ENCODE results near the gene SLC6A4.
"Not testable (repeated sequence)": the region's sequence is repeated elsewhere in the genome, so short reads cannot be mapped to it uniquely, and the experiment has no call there.

SLC6A4 gene

GRCh38 chr17:30238003-30238344, 2.5 kb upstream of the SLC6A4 start:
- no peak for DNase-seq

- no peak for DNase-seq
These were observed 2.0 kb upstream of the SLC6A4 start for GRCh38 chr17:30237296-30238002.

GRCh38 chr17:30236766-30237165, 1.3 kb upstream of the SLC6A4 start:
- DNase-seq: no peak

GRCh38 chr17:30236297-30236624, 764 bp upstream of the SLC6A4 start:
- DNase-seq: no peak

GRCh38 chr17:30234964-30235363, 533 bp downstream of the SLC6A4 start:
- no peak for DNase-seq

- DNase-seq: no peak
These were observed 1.2 kb downstream of the SLC6A4 start for GRCh38 chr17:30234296-30234695.

- no peak for DNase-seq
These were observed 2.6 kb downstream of the SLC6A4 start for GRCh38 chr17:30232824-30233427.

- no peak for DNase-seq
These were observed 3.3 kb downstream of the SLC6A4 start for GRCh38 chr17:30232015-30232823.

- DNase-seq: no peak
These were observed 4.8 kb downstream of the SLC6A4 start for GRCh38 chr17:30230596-30231125.

GRCh38 chr17:30230009-30230408, 5.5 kb downstream of the SLC6A4 start:
- DNase-seq: not testable (repeated sequence)

GRCh38 chr17:30229012-30229411, 6.5 kb downstream of the SLC6A4 start:
- DNase-seq: no peak

- DNase-seq: no peak
These were observed 7.5 kb downstream of the SLC6A4 start for GRCh38 chr17:30228011-30228410.

GRCh38 chr17:30226878-30227277, 8.6 kb downstream of the SLC6A4 start:
- no peak for DNase-seq

- DNase-seq: no peak
These were observed 9.5 kb downstream of the SLC6A4 start for GRCh38 chr17:30225919-30226553.

- DNase-seq: no peak
These were observed 10.4 kb downstream of the SLC6A4 start for GRCh38 chr17:30225112-30225511.

GRCh38 chr17:30224419-30224960, 11.0 kb downstream of the SLC6A4 start:
- DNase-seq: no peak

- DNase-seq: no peak
These were observed 12.7 kb downstream of the SLC6A4 start for GRCh38 chr17:30222721-30223175.

- DNase-seq: no peak
These were observed 13.2 kb downstream of the SLC6A4 start for GRCh38 chr17:30222251-30222650.

GRCh38 chr17:30221346-30221745, 14.2 kb downstream of the SLC6A4 start:
- no peak for DNase-seq

GRCh38 chr17:30220414-30220813, 15.1 kb downstream of the SLC6A4 start:
- DNase-seq: no peak

- no peak for DNase-seq
These were observed 15.7 kb downstream of the SLC6A4 start for GRCh38 chr17:30219833-30220232.

GRCh38 chr17:30219315-30219714, 16.2 kb downstream of the SLC6A4 start:
- no peak for DNase-seq

- DNase-seq: no peak
These were observed 16.7 kb downstream of the SLC6A4 start for GRCh38 chr17:30218799-30219198.

Measured in stimulated activated naive CD4-positive, alpha-beta T cell treated with Interleukin-2 at 50 U/mL for 16 hours (primary cell).